Heart left ventricle (tissue), 16 donors: ENCODE results near the gene UGT1A9. TPM values are rescaled to one million over a fixed set of nuclear protein-coding genes. Genes with fewer than 3 reads are reported as not detected.

Experiments
- ATAC-seq, 4 donors: fragments of 200-7000 bp; cut with Tn5 transposase; one replicate each; pipeline ENCODE4 v1.9.1; 2020 to 2022; ENCODE audit warnings: moderate library complexity in 4 of 4, mild to moderate bottlenecking in 3 of 4, moderate number of reproducible peaks in 1 of 4
- DNase-seq, 5 donors: peaks; one replicate each; pipeline ENCODE4 v3.0.0-alpha.2; 2020
- H3K27ac ChIP-seq, 12 donors: fragments of 200-600 bp; sonication (generic) in 4 of 12; one replicate each; pipeline versions ENCODE4 v1.5.0 to v1.8.0; 2016 to 2022; ENCODE audit warnings: mild to moderate bottlenecking in 2 of 12
- H3K27me3 ChIP-seq, 9 donors: fragments of 200-600 bp; sonication (generic) in 2 of 9; one replicate each; pipeline versions ENCODE4 v1.5.1 to v1.8.0; 2016 to 2022; ENCODE audit warnings: mild to moderate bottlenecking in 3 of 9
- H3K36me3 ChIP-seq, 9 donors: fragments of 200-600 bp; sonication (generic) in 2 of 9; one replicate each; pipeline versions ENCODE4 v1.5.0 to v1.8.0; 2018 to 2022; ENCODE audit warnings: mild to moderate bottlenecking in 2 of 9
- H3K4me1 ChIP-seq, 12 donors: fragments of 200-600 bp; sonication (generic) in 4 of 12; one replicate each; pipeline versions ENCODE4 v1.5.0 to v1.8.0; 2016 to 2022; ENCODE audit warnings: mild to moderate bottlenecking in 3 of 12
- H3K4me3 ChIP-seq, 12 donors: fragments of 200-600 bp; sonication (generic) in 4 of 12; one replicate each; pipeline versions ENCODE4 v1.5.0 to v1.8.0; 2017 to 2022; ENCODE audit warnings: mild to moderate bottlenecking in 9 of 12, moderate library complexity in 4 of 12
- H3K9me3 ChIP-seq, 12 donors: fragments of 200-600 bp; sonication (generic) in 4 of 12; one replicate each; pipeline versions ENCODE4 v1.5.0 to v1.8.0; 2016 to 2022; ENCODE audit warnings: mild to moderate bottlenecking in 1 of 12
- POLR2A ChIP-seq, 2 donors: fragments of 450-650 bp; IDR thresholded peaks; one replicate each; pipeline ENCODE4 v1.6.1; 2017; ENCODE audit warnings: antibody characterized with exemption in 2 of 2, mild to moderate bottlenecking in 2 of 2, moderate library complexity in 2 of 2
- WGBS, 4 donors: extraction: QIAGEN DNeasy Blood & Tissue Kit in 2 of 4; methylation state at CpG; one replicate each; pipeline versions ENCODE4 v1.1.5 to v1.1.7; 2013 to 2018; 5-methylcytosine and 5-hydroxymethylcytosine counted together
- intact Hi-C, 10 donors: fragments of 100-400 bp; cut with DNase I; formaldehyde crosslinking; loops; one replicate each; pipeline versions ENCODE4 v1.11.1 to v1.14.2; 2022
- polyA plus RNA-seq, 2 donors: library from polyadenylated mRNA; stranded (reverse); fragments of 200-250 nt; gene quantifications; one replicate each; pipeline ENCODE4 v1.2.3, GENCODE V29; 2013
- total RNA-seq, 9 donors: library from RNA; depleted of rRNA in 2 of 9; stranded (reverse); fragments of >200 nt in 2 of 9; fragmentation: NEBNext Ultra II Directional in 3 of 9; extraction: Animal tissue kit (Norgen Biotek cat#: 25700) in 3 of 9; gene quantifications; one replicate each; pipeline versions ENCODE4 v1.1.0 to v1.2.4, GENCODE V29; 2016 to 2023
- TF ChIP-seq, protein P1 (sequence below), 12 donors: fragments of 200-600 bp; sonication (generic) in 4 of 12; IDR thresholded peaks; one replicate each; pipeline versions ENCODE4 v1.5.0 to v1.8.0; 2018 to 2022; ENCODE audit warnings: antibody characterized with exemption in 12 of 12, mild to moderate bottlenecking in 5 of 12
- donor health status: ischemic (EF 13 %, LVEDD 7.1; RV severe dilation, severe dysfunction).
- donor health status: healthy with polysubstance abuse.
- donor health status: DM: no; HTN: yes; CAD: no.
- donor health status: DM: no; HTN: no; CAD: no.
- donor health status: ischemic (EF 25% LVEDD 6.9; RV normal size, moderate dysfunction).
- donor health status: ischemic (EF 25% LVEDD 5.7; RV mildly dilated, moderate dysfunction).
- donor health status: healthy.
- donor health status: DM: yes; HTN: yes; CAD: no.
- donor health status: ischemic (EF 35%, LVEDD 5.7; RV mildly dilated, moderate dysfunction).
- donor health status: nonischemic (EF 11% LVEDD 7.7; RV severe dilation, severe dysfunction).
- donor health status: DM: yes; HTN: yes; CAD: no.
- donor health status: PGD.
- donor health status: ischemic (EF 29% LVEDD 5.4; RV normal size, mild dysfunction).
- donor health status: nonischemic (EF 23%, LVEDD 6.1; RV moderate dilation, normal function).

UGT1A9 gene
- total and polyA plus RNA-seq, 11 donors: not detected

DNA sequence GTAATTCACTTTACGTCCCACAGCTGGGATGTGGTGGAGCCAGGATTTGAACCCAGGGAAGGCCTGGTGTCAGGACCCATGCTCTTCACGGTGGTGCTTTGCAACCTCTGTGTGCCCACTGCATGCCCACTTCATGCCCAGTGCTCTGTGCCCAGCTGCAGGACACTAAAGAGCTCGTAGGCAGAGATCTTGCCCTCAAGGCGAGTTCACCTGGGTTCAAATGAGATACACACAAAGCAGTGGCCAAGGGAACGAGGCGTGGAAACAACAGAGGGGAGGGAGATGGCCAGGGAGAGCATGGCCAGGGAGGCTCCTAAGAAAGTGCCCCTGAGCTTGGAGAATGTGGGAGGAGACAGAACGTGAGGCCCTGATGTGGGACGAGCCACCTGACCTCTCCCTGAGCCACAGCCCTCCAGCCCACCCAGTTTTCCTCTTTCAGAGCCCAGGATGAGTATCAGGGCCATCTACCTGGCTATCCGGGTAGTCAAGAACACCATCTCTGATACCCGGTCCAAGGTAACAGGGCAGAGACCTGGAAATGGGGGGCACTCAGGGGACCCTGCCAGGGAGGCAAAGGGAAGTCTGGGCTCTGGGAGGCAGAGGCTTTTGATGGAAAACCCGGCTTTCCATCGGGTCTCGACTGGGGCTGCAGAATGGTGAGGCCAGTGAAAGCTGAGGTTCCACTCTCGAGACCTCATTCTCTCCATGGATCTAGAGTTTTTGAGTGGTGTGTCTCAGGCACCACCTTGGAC, 126.8 kb downstream of the UGT1A9 start:
- Histone ChIP-seq H3K27ac (no peak overlapping the region), H3K9me3 (no peaks in the 10 kb centered on the region), H3K27me3 (no peaks in the 10 kb centered on the region), H3K36me3 (no peaks in the 10 kb centered on the region), H3K4me1 (no peaks in the 10 kb centered on the region), H3K4me3 (no peak overlapping the region)
- DNase-seq (no peak), ATAC-seq (no peak)
- TF ChIP-seq, protein P1, sequence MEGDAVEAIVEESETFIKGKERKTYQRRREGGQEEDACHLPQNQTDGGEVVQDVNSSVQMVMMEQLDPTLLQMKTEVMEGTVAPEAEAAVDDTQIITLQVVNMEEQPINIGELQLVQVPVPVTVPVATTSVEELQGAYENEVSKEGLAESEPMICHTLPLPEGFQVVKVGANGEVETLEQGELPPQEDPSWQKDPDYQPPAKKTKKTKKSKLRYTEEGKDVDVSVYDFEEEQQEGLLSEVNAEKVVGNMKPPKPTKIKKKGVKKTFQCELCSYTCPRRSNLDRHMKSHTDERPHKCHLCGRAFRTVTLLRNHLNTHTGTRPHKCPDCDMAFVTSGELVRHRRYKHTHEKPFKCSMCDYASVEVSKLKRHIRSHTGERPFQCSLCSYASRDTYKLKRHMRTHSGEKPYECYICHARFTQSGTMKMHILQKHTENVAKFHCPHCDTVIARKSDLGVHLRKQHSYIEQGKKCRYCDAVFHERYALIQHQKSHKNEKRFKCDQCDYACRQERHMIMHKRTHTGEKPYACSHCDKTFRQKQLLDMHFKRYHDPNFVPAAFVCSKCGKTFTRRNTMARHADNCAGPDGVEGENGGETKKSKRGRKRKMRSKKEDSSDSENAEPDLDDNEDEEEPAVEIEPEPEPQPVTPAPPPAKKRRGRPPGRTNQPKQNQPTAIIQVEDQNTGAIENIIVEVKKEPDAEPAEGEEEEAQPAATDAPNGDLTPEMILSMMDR (IDR thresholded peaks at IDR 0.05): no peak
- no peak for TF ChIP-seq POLR2A (IDR thresholded peaks at IDR 0.05)
- intact Hi-C loops: no loop called here
- whole genome bisulfite sequencing, 4 donors: 74 to 79% (median 77%) methylated on average over 14 of the region's 14 CpGs

DNA sequence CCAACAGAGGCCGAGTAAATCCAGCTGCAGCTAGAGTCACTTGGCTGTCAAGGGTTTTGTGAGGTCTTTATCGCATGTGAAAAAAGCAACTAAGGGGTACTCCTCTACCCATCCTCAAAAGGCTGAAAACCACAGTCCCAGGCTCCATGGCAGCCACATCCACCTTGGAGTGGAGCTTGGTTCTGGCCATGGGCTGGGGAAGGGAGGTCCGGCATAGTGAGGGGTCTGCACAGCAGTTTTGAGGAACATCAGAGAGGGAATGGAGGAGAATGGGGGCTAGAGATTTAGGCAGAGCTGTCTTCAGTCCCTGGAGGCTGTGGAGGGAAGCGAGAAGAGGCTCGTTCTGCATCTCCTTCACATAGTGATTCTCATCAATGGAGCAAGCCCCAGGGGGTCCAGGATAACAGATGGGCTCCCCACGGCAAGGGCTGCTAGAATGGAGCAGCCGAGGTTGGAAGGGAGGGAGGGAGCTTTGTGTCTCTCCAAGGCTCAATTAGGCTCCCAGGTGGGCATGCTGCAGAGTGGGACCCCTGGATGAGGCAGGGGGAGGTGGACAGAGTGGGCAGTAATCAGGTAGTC, 127.5 kb downstream of the UGT1A9 start:
- 50 to 61% (median 57%) methylated on average over 6 to 7 of the region's 7 CpGs for WGBS, 4 donors
- Histone ChIP-seq H3K27ac (no peak overlapping the region), H3K9me3 (no peaks in the 10 kb centered on the region), H3K4me1 (no peaks in the 10 kb centered on the region), H3K27me3 (no peaks in the 10 kb centered on the region), H3K36me3 (no peaks in the 10 kb centered on the region), H3K4me3 (no peak overlapping the region)
- intact Hi-C loops: no loop called here
- TF ChIP-seq, protein P1 (IDR thresholded peaks at IDR 0.05): no peak
- no peak for TF ChIP-seq POLR2A (IDR thresholded peaks at IDR 0.05)
- ATAC-seq (no peak), DNase-seq (peak in 1 of 5 donors; percentile 3)

DNA sequence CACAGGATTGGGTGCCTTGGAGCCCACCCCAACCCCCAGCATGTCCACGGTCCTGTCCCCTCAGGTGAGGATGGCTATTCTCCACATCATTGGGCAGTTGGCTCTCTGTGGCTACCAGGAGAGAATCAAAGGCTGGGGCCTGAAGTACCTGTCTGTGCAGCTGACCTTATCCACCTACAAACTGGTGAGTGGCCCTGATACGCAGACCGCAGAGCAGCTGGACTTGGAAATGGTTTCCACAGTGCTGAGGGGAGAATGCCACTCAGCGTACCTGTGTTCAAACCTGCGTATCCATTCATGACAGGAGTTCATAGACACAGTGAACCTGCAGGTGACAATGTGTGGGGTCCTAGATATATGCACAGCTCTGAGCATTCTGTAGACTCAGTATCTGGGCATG, 128.0 kb downstream of the UGT1A9 start:
- no peak for ATAC-seq
- H3K36me3 ChIP-seq: no peaks in the 10 kb centered on the region
- H3K4me1 ChIP-seq: no peaks in the 10 kb centered on the region
- no peak overlapping the region for H3K4me3 ChIP-seq
- WGBS, 4 donors: 43 to 53% (median 51%) methylated on average over 4 to 5 of the region's 5 CpGs
- TF ChIP-seq POLR2A (IDR thresholded peaks at IDR 0.05): no peak
- TF ChIP-seq, protein P1 (IDR thresholded peaks at IDR 0.05): no peak
- no peak for DNase-seq
- no peak overlapping the region for H3K27ac ChIP-seq
- intact Hi-C loops: no loop called here
- no peaks in the 10 kb centered on the region for H3K27me3 ChIP-seq
- H3K9me3 ChIP-seq: no peaks in the 10 kb centered on the region

DNA sequence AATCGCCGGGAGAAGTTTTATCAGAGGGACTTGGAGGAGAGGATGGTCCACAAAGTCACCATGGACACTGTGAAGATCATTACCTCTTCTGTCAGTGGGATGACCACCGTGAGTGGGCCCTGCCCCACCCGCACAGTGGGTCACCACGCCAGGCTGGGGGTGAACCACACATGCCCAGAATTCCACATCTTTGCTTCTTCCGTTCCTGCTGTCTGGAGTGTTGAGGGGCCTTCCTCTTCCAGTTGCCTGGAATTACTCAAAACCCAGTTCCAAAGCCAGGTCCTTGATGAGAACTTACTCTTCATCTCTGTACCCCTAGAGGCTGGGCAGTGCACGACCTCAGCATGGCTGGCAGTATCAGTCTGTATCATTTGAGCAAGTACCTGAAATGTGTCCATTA, 128.5 kb downstream of the UGT1A9 start:
- 74 to 88% (median 80%) methylated on average over 7 of the region's 7 CpGs for WGBS, 4 donors
- no peak for DNase-seq
- intact Hi-C loops: no loop called here

More for the DNA sequence above, 128.5 kb downstream of the UGT1A9 start:
- no peak for ATAC-seq
- Histone ChIP-seq H3K27ac (no peak overlapping the region), H3K4me1 (no peaks in the 10 kb centered on the region), H3K4me3 (no peak overlapping the region), H3K9me3 (no peaks in the 10 kb centered on the region), H3K27me3 (no peaks in the 10 kb centered on the region), H3K36me3 (no peaks in the 10 kb centered on the region)
- TF ChIP-seq POLR2A (IDR thresholded peaks at IDR 0.05): no peak
- TF ChIP-seq, protein P1 (IDR thresholded peaks at IDR 0.05): no peak
